ENCODE results near the gene KLHL18.

DNA sequence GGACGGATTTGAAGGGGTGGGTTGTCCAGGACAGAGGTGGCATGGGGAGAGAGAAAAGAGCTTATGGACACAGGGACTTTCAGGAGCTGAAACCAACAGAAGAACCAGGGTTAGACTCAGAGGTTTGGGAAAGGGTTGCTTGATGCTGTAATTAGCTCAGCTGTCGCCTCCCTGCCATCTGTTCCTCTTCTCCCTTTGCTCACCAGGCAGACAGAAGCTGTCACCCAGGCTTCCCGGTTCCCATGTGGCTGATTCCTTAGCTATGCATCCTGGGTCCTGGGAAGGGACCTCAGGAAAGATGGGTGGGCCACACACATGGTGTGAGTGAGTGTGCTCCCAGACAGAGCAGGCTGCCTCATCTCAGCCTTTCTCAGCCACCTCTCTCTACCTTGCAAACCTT lies 112.1 kb downstream of the KLHL18 start:
- TF ChIP-seq FOXP2 (optimal IDR thresholded peaks at IDR 0.05; ENCODE audit: borderline replicate concordance, extremely low read depth, extremely low read length, insufficient read depth) = no peak
- no peak for TF ChIP-seq SIN3A (IDR thresholded peaks at IDR 0.05; ENCODE audit: borderline replicate concordance, insufficient read depth, low read length)

All from PFSK-1 (cell line).